Peyer's patch (tissue), 4 donors: ENCODE measurements around the gene SCRG1.

Source experiments
- POLR2A ChIP-seq, 2 donors: fragments of 450-650 bp; IDR thresholded peaks; one replicate each; pipeline ENCODE4 v1.5.1; 2017; ENCODE audit warnings: antibody characterized with exemption in 2 of 2, mild to moderate bottlenecking in 2 of 2, moderate library complexity in 2 of 2
- TF ChIP-seq, protein P1 (sequence below), 6 experiments: fragments of 450-650 bp in 4 of 6; fragments of 200-600 bp in 2 of 6; sonication (generic) in 1 of 6; IDR thresholded peaks; one replicate each; pipeline ENCODE4 v1.5.1; 2017 to 2019; ENCODE audit warnings: antibody characterized with exemption in 6 of 6, mild to moderate bottlenecking in 3 of 6, moderate library complexity in 1 of 6

DNA sequence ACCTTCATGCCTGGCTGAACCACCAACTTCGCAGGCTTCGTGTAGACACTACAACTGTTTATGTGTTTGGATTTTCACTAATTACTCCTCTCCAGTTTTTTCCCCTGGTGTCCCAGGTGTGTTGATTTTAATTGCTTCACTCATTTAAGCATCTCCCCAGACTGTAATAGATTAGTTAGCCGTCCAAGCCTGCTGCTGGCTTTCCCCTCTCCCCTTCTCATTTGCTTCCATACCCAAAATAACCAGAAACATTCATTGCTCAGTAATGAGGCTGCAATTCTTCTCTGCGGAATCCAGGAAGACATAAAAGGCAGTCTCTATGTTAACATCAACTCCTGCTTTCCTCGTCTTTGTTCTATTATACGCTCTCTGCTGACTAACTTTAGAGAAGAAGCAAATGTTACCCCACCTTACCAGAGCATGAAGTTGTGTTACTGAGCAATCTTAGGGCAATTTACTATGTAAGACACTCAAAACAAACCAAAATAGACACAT lies 37.9 kb upstream of the SCRG1 start:
- no peak for TF ChIP-seq POLR2A (IDR thresholded peaks at IDR 0.05)
- TF ChIP-seq, protein P1, sequence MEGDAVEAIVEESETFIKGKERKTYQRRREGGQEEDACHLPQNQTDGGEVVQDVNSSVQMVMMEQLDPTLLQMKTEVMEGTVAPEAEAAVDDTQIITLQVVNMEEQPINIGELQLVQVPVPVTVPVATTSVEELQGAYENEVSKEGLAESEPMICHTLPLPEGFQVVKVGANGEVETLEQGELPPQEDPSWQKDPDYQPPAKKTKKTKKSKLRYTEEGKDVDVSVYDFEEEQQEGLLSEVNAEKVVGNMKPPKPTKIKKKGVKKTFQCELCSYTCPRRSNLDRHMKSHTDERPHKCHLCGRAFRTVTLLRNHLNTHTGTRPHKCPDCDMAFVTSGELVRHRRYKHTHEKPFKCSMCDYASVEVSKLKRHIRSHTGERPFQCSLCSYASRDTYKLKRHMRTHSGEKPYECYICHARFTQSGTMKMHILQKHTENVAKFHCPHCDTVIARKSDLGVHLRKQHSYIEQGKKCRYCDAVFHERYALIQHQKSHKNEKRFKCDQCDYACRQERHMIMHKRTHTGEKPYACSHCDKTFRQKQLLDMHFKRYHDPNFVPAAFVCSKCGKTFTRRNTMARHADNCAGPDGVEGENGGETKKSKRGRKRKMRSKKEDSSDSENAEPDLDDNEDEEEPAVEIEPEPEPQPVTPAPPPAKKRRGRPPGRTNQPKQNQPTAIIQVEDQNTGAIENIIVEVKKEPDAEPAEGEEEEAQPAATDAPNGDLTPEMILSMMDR (IDR thresholded peaks at IDR 0.05) = no peak
